Right ventricle myocardium inferior (tissue), 1 donor: ENCODE measurements around the gene IFI27L1. TPM values are rescaled to one million over a fixed set of nuclear protein-coding genes. Genes with fewer than 3 reads are reported as not detected.

ENCODE experiments used
- ATAC-seq: fragments of 200-7000 bp; cut with Tn5 transposase; one replicate; pipeline ENCODE4 v1.9.1; 2020; ENCODE audit warnings: mild to moderate bottlenecking, moderate library complexity
- DNase-seq: peaks from one replicate; pipeline ENCODE4 v3.0.0; 2021; ENCODE audit errors: missing footprints
- intact Hi-C: fragments of 100-400 bp; cut with DNase I; formaldehyde crosslinking; loops from one replicate; pipeline ENCODE4 v1.11.0; 2022
- total RNA-seq: library from RNA; stranded (reverse); fragmentation: NEBNext Ultra II Directional; extraction: Animal tissue kit (Norgen Biotek cat#: 25700); gene quantifications from one replicate; pipeline ENCODE4 v1.2.1, GENCODE V29; 2021
- donor health status: DM: no; HTN: yes; CAD: no; lungs with severe emphysema.

Gene IFI27L1
- total RNA-seq, 1 donor from 2014 or later, result 10.7 TPM

DNA sequence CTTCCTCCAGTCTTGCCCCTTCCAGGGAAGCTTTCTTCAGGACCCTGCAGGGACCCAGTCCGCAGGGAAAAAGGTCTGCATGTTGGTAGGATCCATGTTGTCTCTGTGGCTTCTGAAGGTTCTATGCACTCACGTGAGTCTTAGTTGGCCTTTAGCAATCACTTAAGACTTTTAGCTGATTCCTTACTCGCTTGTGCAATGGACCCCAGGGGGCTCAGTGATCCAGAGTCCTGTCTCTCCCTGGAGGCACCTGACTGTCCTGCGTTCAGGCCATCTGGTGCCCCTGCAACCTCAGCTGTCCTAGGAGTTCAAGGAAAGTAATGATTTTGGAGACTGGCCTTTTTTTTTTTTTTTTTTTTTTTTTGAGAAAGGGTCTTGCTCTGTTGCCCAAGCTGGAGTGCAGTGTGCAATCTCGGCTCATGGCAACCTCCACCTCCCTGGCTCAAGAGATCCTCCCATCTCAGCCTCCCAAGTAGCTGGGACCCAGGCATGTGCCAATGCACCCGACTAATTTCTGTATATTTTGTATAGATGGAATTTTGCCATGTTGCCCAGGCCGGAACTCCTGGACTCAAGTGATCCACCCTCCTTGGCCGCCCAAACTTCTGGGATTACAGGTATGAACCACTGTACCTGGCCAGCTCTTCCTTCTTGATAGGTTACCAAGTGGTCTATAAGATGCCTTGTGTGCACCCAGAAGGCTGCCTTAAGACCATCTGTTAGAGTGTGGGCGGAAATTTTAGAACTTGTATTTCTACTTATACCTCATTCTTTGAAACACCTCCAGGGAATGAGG, 43.7 kb downstream of the IFI27L1 start:
- no peak for ATAC-seq
- no peak for DNase-seq
- intact Hi-C loops, result no loop called here

DNA sequence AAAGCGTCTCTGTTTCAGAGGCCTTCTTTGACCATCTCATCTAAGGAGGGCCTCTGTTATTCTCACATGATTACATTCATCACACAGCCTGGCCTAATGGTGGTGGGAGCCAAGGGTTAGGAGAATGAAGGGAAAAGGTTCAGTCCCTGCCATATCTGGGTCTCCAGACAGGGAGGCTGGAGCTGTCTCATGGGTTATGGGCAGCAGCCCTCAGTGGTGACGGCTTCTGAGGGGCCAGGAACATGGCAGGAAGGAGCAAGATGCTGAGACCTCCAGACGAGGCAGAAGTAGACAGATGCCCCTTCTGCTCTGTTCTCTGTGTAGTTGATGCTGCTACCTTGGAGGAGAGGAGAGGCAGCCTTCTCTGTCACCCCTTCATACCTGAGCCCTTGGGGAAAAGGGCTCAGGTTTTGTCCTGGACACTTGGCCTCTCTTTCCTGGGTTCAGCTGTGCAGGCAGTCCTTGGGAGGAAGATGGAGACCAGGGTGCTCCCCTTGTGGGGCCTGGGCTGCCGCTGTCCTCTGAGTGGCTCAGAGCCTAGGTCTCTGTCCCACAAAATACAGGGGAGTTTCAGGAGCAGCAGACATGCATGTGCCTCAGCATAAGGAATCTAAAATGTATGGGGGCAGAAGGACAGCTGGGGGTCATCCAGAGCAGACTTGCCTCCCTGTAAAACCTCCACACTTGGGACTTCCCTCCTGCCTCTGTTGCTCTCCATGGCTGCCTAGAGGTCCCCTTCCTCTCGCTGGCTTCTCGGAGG, 44.7 kb downstream of the IFI27L1 start:
- no peak for ATAC-seq
- DNase-seq, result no peak
- intact Hi-C loops, result no loop called here

DNA sequence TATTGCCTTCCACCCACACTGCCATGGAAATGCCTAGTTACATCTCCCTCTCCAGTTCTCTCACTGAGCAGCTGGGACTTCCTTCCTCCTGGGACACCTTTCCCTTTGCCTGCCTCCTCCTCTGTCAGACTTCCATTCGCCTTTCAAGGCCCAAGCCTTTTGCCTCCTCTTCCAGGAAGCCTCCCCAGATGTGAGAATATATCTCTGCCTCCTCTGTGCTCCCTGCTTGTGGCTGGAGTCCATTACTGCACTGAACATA, 45.2 kb downstream of the IFI27L1 start:
- DNase-seq (no peak), ATAC-seq (no peak)
- intact Hi-C loops, result no loop called here

DNA sequence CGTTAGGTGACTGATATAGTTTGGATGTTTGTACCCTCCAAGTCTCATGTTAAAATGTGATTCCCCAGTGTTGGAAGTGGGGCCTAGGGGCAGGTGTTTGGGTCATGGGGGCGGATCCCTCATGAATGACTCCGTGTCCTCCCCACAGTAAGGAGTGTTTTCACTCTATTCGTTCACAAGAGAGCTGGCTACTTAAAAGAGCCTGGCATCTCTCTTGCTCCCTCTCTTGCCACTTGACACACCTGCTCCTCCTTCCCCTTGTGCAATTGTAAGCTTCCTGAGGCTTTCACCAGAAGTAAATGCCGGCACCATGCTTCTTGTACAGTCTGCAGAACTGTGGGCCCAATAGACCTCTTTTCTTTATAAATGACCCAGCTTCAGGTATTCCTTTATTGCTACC, 45.7 kb downstream of the IFI27L1 start:
- DNase-seq (no peak), ATAC-seq (no peak)
- intact Hi-C loops, result no loop called here

DNA sequence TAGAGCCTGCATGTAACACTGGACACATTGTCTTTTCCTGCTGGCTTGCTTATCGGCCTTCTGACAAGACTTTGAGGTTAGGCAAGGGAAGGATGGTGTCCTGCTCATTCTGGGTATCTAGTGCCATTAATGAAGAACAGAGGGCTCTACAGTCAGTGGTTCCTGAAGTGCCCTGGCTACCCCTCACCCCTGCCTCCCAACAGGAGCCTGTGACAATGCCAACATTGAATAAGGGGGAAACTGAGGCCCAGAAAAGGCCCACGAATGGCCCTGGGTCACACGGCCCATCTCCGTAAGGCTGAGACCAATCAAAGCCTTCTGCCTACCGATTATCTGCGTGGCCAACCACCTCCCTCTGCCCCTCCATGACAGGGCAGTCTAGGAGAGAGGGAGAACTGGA, 46.2 kb downstream of the IFI27L1 start:
- DNase-seq (no peak), ATAC-seq (no peak)
- intact Hi-C loops, result no loop called here

DNA sequence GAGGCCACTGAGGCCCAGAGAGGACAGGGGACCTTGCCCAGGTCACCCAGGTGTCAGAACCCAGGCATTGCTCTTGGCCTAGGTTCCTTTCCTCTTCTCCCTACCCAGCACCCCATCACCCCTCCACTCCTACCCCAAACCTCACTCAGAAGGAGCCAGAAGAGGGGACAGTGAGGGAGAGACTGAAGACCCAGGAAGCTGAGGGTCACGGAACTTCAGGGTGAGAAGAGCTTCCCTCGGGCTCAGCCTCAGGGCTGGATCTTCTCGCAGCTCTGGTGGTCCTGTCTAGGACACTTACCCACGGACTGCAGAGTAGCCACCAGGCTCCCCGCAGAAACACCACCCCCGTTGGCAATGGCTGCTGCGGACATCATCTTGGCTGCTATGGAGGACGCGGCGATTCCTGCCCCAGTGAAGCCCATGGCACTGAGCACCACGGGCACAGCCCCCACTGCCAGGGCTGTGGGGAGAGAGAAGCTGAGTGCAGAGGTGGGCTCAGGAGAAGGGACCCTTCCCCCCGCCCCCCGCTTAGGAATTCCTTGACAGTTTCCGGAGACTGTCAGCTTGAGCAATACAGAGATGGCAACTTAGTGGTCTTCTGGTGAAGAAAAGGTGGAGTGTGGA, 47.2 kb downstream of the IFI27L1 start:
- no peak for ATAC-seq
- intact Hi-C loops, result loop anchor here (2.0 kb wide), 1 partner anchor 48 kb away; the partner anchor contains the start of genes DDX24 and IFI27L1
- DNase-seq, result no peak

DNA sequence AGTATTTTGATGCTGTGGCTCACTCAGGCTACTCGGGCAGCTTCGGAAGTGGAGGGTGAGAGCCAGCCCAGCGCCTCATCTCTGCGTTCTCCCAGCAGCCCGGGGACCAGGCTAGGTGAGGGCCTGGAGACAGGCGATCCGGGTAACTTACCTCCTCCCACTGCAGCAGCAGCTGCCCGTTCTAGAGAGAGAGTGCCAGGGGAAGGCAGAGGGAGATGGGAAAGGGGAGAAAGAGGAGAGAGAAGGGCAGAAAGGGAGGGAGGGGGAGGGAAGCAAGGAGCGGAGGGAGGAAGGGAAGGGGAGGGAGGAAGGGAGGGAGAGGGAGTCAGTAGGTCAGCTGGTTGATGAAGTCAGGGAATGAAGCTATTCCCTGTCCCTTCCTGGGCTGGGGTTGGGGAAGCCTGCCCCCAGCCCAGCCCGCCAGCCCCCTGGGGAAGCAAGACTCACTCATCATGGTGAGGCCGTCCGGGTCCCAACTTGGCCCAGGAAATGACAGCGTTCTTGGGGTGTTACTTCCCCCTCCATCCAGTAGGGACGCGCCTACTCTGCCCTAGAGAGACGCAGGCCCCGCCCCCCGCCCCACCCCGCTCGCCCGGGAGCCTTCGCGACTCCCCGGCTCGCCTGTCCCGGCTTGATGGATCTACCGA, 48.1 kb downstream of the IFI27L1 start, which contains the start of gene IFI27L2:
TSS of gene IFI27L2 (minus strand) at position 494 of the 647 bp plus-strand sequence. CDS start at position 454, 40 bp downstream.
- peak; percentile 94 for ATAC-seq
- intact Hi-C loops, result loop anchor here (2.0 kb wide), 1 partner anchor 48 kb away; the partner anchor contains the start of genes DDX24 and IFI27L1
- peak; percentile 88 for DNase-seq

DNA sequence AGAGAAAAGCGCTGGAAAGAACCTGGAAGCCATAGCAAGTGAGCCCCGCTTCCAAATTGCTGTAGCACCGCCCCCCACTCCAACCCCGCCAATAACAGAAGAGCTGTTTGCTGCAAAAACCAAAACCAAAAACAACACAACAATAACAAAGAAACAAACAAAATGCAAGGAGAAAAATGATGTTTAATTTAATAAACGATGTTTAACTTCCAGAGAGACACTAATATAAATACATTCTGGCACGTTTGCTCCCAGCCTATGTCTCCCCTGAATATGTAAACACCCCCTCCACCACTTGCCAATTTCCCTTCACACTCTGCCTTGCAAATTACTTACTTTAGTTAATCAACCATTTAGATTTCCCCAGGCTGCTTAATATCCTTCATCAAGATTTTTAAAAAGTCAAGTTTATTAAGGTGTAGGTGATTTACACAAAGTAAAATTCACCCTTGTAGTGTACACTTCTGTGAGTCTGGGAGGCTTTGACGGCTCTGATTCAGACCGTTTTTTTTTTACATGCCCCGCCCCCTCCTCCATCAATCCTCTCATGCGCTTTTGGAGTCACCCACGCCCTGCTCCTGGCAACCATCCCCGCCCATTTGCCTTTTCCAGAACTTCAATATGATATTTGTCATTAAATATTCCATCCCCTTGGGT, 48.8 kb downstream of the IFI27L1 start:
- intact Hi-C loops, result loop anchor here (2.0 to 5.0 kb wide), 2 partner anchors 49 to 52 kb away; partner anchors contain the start of genes DDX24 and IFI27L1
- DNase-seq (peak; percentile 70), ATAC-seq (peak; percentile 60)

DNA sequence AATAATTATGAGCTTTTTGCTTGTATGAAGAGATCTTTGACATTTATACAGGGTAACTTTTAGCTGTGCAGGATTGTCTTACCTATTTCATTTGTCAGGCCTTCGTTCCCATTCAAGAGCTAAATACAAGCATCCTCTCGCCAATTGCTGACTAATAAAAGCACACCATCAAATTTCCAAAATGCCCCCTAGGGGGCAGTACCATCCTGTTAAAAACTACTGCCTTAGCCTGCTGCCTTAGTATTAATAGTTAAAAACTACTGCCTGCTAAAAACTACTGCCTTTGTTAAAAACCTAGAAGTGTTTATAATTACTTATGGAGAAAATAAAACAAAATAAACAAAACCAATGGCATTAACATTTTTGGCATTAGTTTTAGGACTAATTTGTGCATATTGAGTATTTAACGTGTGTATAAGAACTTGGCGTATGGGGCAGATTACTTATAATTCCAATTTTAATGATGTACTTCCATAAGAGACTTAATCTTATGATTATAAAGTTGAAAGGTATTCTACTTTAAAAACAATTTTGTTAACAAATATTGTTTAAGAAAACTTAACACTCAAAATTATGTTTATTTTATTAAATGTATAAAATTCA, 51.3 kb downstream of the IFI27L1 start:
- intact Hi-C loops, result loop anchor here (5.0 kb wide), 1 partner anchor 50 kb away; no protein-coding TSS in a partner anchor
- DNase-seq (no peak), ATAC-seq (no peak)

DNA sequence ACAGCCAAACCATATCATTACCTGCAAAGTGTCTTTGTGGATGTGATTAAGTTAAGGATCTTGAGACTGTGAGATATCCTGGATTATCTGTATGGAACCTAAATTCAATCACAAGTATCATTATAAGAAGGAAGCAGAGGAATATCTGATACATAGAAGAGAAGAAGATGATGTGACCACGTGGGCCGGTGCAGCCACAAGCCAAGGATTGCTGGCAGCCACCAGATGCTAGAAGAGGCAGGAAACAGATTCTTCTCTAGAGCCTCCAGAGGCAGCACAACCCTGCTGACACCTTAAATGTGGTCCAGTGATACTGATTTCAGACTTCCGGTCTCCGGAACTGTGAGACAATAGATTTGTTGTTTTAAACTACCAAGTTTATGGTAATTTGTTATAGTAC, 54.4 kb downstream of the IFI27L1 start:
- DNase-seq (no peak), ATAC-seq (no peak)
- intact Hi-C loops, result no loop called here

DNA sequence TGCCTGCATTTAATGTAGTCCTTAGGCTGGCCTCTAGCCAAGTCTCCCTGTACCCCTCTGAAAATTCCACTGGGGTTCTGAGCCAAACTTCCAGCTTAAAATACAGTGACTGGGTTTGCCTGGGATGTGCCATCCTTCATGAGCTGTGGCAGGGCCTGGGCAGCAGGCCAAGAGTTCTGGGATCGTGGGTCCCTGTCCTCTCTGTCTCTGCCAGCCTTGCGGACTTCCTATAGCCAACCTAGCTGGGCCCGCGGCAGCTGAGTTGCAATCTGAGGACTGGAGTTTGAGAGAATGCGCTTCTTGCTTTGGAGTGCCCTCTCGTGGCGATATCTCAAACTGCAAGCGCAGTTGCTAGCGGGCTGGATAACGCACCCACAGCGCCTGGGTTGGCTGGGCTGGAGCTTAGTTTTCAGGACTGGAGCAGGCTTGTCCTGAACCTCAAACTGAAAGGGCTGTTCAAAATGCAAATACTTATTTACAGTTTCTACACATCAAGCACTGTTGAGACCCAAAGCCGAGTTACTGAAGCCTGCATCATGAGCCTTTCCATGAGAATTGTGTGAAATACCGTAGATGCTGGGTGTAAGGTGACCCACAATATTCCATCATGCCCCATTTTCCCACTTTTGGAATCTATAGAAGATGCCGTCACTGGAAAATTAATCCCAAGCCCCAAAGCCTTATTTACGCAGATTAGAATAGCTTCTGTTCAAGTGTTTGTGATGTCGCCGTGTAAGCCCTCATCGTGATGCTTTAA, 55.6 kb downstream of the IFI27L1 start:
- intact Hi-C loops, result loop anchor here (1.0 kb wide), 1 partner anchor 100 kb away; no protein-coding TSS in a partner anchor

DNA sequence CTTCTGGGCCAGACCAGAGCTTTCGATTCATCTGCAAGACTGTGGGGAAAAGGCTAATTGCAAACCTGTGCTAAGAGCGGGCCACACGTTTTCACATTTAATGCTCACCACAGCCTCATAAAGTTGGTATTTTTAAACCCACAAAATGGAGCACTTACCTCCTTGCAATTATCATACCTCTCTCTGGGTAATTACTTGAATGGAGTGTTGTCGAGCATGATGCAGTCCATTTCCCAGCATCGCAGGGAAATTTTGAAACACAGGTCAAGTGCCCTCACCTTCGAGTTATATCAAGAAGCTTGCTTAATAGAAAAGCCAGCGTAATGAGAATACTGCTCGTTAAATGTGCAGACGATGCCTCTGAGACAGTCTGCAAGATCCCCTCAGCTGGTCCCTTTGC, 57.1 kb downstream of the IFI27L1 start:
- no peak for DNase-seq
- no peak for ATAC-seq
- intact Hi-C loops, result no loop called here

More for the DNA sequence above, 55.6 kb downstream of the IFI27L1 start:
- ATAC-seq (peak; percentile 77), DNase-seq (peak; percentile 94)

DNA sequence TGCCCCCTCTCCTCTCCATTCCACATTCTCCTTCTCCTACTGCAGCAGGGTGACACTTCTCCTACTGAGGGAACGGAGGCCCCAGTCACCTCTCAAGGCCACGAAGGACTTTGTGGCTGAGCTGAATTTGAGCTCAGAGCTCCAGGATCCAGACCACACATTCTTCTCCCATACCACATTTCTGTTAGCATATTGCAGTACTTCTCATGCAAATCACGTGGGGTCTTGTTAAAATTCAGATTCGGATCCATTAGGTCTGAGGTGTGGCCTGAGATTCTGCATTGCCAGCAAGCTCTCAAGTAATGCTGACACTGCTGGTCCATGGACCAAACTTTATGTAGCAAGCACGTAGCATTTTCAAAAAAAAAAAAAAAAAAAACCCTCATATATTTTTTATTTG, 57.9 kb downstream of the IFI27L1 start:
- intact Hi-C loops, result no loop called here
- DNase-seq, result no peak
- no peak for ATAC-seq

DNA sequence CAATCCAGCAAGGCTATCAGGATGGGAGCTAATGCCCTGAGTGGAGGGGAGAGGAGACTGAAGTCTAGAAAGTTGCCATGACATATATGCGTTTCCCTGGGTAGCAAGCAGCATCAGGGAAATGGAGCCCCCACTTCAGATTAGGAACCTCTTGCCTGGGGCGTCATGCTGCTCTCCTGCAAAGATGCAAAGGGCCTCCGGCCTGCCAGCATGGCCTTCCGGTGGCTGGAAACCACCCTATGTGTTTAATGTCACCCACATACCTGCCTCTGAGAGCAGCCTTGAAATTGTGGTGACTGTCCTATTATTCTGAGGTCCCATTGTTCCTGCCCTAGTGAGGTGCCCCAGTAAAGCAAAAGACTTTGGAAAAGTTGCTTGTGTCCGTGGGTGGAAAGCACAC, 58.3 kb downstream of the IFI27L1 start:
- intact Hi-C loops, result no loop called here

DNA sequence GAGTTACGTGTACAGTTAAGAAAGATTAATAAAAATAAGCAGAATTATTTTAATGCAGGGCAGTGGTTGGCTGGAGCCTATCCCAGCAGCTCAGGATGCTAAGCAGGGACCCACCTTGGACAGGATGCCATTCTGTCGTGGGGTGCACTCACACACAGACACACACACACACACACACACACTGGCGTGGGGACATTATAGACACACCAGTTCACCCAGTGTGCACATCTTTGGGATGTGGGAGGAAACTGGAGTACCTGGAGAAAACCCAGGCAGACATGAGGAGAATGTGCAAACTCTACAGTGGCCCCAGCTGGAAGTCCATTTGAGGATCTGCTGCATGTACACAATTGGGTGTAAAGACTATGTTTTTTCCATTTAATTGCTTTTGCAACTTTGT, 61.1 kb downstream of the IFI27L1 start:
- intact Hi-C loops, result no loop called here
- no peak for ATAC-seq
- no peak for DNase-seq

More for the DNA sequence above, 58.3 kb downstream of the IFI27L1 start:
- DNase-seq, result no peak
- ATAC-seq, result no peak

DNA sequence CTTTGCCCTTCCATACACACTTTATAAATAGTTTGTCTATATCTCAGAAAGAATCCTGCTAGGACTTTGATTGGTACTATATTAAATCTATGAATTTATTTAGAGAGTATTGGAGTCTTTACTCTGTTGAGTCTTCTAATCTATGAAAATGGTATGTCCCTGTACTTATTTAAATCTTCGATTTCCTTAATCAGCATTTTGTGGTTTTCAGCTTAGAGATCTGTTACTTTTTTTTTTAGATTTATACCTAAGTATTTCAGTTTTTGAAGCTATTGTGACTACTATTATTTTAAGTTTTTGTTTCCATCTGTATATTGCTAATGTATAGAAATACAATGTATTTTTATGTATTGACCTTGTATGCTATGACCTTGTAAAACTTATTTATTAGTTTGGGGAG, 61.7 kb downstream of the IFI27L1 start:
- intact Hi-C loops, result no loop called here
- no peak for ATAC-seq
- DNase-seq, result no peak

DNA sequence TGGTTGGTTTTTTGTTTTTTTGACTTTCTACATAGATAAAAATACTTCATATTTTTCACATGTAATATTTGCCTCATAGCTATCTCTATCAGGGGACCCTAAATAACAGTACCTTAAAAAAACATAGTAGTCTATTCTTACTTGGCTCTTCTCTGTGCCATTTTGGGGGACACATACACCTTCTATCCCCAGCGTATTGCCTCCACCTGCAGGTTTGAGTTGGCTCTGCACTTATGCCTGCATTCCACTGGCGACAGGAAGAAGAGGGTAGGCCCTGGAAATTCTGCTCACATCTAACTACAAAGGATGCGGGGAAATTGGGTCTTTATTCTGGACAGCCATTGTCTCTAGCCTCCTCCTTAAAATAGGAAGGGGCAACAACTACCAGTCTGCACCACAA, 62.1 kb downstream of the IFI27L1 start:
- intact Hi-C loops, result no loop called here
- DNase-seq, result no peak
- ATAC-seq, result no peak
